ENCODE data around the gene SPTSSA.

The SPTSSA gene

GRCh38 chr14:34425095-34425851, 36.8 kb downstream of the SPTSSA start:
- DNase-seq (ENCODE audit: low read depth), result no peak

GRCh38 chr14:34424488-34424887, 37.6 kb downstream of the SPTSSA start:
- no peaks in the 10 kb centered on the region for H3K4me1 ChIP-seq (ENCODE audit: control insufficient read depth, insufficient read depth, low read length)
- no peak overlapping the region for H3K4me3 ChIP-seq (ENCODE audit: low read length)
- H3K36me3 ChIP-seq (ENCODE audit: control insufficient read depth, insufficient read depth, low read length, severe bottlenecking), result no peaks in the 10 kb centered on the region
- H3K9me3 ChIP-seq (ENCODE audit: control insufficient read depth, low read length), result peaks cover 18% of the 10 kb centered on the region
- no peak overlapping the region for H3K9ac ChIP-seq (ENCODE audit: low read length)
- no peak for DNase-seq (ENCODE audit: low read depth)
- H3K27me3 ChIP-seq (replicated peaks; ENCODE audit: control insufficient read depth, insufficient read depth, low read length), result no peaks in the 10 kb centered on the region

More at GRCh38 chr14:34425095-34425851, 36.8 kb downstream of the SPTSSA start:
- Histone ChIP-seq H3K4me1 (ENCODE audit: control insufficient read depth, insufficient read depth, low read length) (no peaks in the 10 kb centered on the region), H3K36me3 (ENCODE audit: control insufficient read depth, insufficient read depth, low read length, severe bottlenecking) (no peaks in the 10 kb centered on the region), H3K27me3 (replicated peaks; ENCODE audit: control insufficient read depth, insufficient read depth, low read length) (no peaks in the 10 kb centered on the region), H3K4me3 (ENCODE audit: low read length) (no peak overlapping the region), H3K9me3 (ENCODE audit: control insufficient read depth, low read length) (peaks cover 13% of the 10 kb centered on the region), H3K9ac (ENCODE audit: low read length) (no peak overlapping the region)

- H3K36me3 ChIP-seq (ENCODE audit: control insufficient read depth, insufficient read depth, low read length, severe bottlenecking), result no peaks in the 10 kb centered on the region
- no peaks in the 10 kb centered on the region for H3K27me3 ChIP-seq (replicated peaks; ENCODE audit: control insufficient read depth, insufficient read depth, low read length)
- H3K9ac ChIP-seq (ENCODE audit: low read length), result no peak overlapping the region
- H3K9me3 ChIP-seq (ENCODE audit: control insufficient read depth, low read length), result peaks cover 18% of the 10 kb centered on the region
- DNase-seq (ENCODE audit: low read depth), result no peak
- no peaks in the 10 kb centered on the region for H3K4me1 ChIP-seq (ENCODE audit: control insufficient read depth, insufficient read depth, low read length)
- no peak overlapping the region for H3K4me3 ChIP-seq (ENCODE audit: low read length)
These were observed 38.6 kb downstream of the SPTSSA start for GRCh38 chr14:34423445-34423844.

GRCh38 chr14:34420547-34421150, 41.4 kb downstream of the SPTSSA start:
- DNase-seq (ENCODE audit: low read depth), result no peak
- Histone ChIP-seq H3K4me3 (ENCODE audit: low read length) (no peak overlapping the region), H3K27me3 (replicated peaks; ENCODE audit: control insufficient read depth, insufficient read depth, low read length) (no peaks in the 10 kb centered on the region)

GRCh38 chr14:34409721-34410120, 52.3 kb downstream of the SPTSSA start:
- no peak for DNase-seq (ENCODE audit: low read depth)
- Histone ChIP-seq H3K27me3 (replicated peaks; ENCODE audit: control insufficient read depth, insufficient read depth, low read length) (no peaks in the 10 kb centered on the region), H3K4me1 (ENCODE audit: control insufficient read depth, insufficient read depth, low read length) (no peaks in the 10 kb centered on the region), H3K4me3 (ENCODE audit: low read length) (no peak overlapping the region), H3K9me3 (ENCODE audit: control insufficient read depth, low read length) (peaks cover 31% of the 10 kb centered on the region), H3K36me3 (ENCODE audit: control insufficient read depth, insufficient read depth, low read length, severe bottlenecking) (no peaks in the 10 kb centered on the region), H3K9ac (ENCODE audit: low read length) (no peak overlapping the region)

More at GRCh38 chr14:34420547-34421150, 41.4 kb downstream of the SPTSSA start:
- no peaks in the 10 kb centered on the region for H3K4me1 ChIP-seq (ENCODE audit: control insufficient read depth, insufficient read depth, low read length)
- no peaks in the 10 kb centered on the region for H3K36me3 ChIP-seq (ENCODE audit: control insufficient read depth, insufficient read depth, low read length, severe bottlenecking)
- peaks cover 18% of the 10 kb centered on the region for H3K9me3 ChIP-seq (ENCODE audit: control insufficient read depth, low read length)
- H3K9ac ChIP-seq (ENCODE audit: low read length), result no peak overlapping the region

- Histone ChIP-seq H3K9me3 (ENCODE audit: control insufficient read depth, low read length) (peaks cover 31% of the 10 kb centered on the region), H3K9ac (ENCODE audit: low read length) (no peak overlapping the region), H3K36me3 (ENCODE audit: control insufficient read depth, insufficient read depth, low read length, severe bottlenecking) (no peaks in the 10 kb centered on the region), H3K4me1 (ENCODE audit: control insufficient read depth, insufficient read depth, low read length) (peaks cover 9% of the 10 kb centered on the region), H3K27me3 (replicated peaks; ENCODE audit: control insufficient read depth, insufficient read depth, low read length) (no peaks in the 10 kb centered on the region), H3K4me3 (ENCODE audit: low read length) (no peak overlapping the region)
- DNase-seq (ENCODE audit: low read depth), result no peak
These were observed 54.1 kb downstream of the SPTSSA start for GRCh38 chr14:34407951-34408350.

- H3K27me3 ChIP-seq (replicated peaks; ENCODE audit: control insufficient read depth, insufficient read depth, low read length), result no peaks in the 10 kb centered on the region
- no peaks in the 10 kb centered on the region for H3K36me3 ChIP-seq (ENCODE audit: control insufficient read depth, insufficient read depth, low read length, severe bottlenecking)
- H3K4me1 ChIP-seq (ENCODE audit: control insufficient read depth, insufficient read depth, low read length), result peaks cover 9% of the 10 kb centered on the region
- peaks cover 16% of the 10 kb centered on the region for H3K9me3 ChIP-seq (ENCODE audit: control insufficient read depth, low read length)
- H3K4me3 ChIP-seq (ENCODE audit: low read length), result no peak overlapping the region
- no peak overlapping the region for H3K9ac ChIP-seq (ENCODE audit: low read length)
- no peak for DNase-seq (ENCODE audit: low read depth)
These were observed 57.6 kb downstream of the SPTSSA start for GRCh38 chr14:34404416-34404815.

GRCh38 chr14:34403646-34404045, 58.4 kb downstream of the SPTSSA start:
- H3K9me3 ChIP-seq (ENCODE audit: control insufficient read depth, low read length), result peaks cover 10% of the 10 kb centered on the region
- H3K4me1 ChIP-seq (ENCODE audit: control insufficient read depth, insufficient read depth, low read length), result peaks cover 9% of the 10 kb centered on the region
- H3K27me3 ChIP-seq (replicated peaks; ENCODE audit: control insufficient read depth, insufficient read depth, low read length), result no peaks in the 10 kb centered on the region
- no peak overlapping the region for H3K9ac ChIP-seq (ENCODE audit: low read length)
- no peak overlapping the region for H3K4me3 ChIP-seq (ENCODE audit: low read length)
- DNase-seq (ENCODE audit: low read depth), result no peak
- no peaks in the 10 kb centered on the region for H3K36me3 ChIP-seq (ENCODE audit: control insufficient read depth, insufficient read depth, low read length, severe bottlenecking)

GRCh38 chr14:34398024-34398423, 64.0 kb downstream of the SPTSSA start:
- no peak for DNase-seq (ENCODE audit: low read depth)
- no peaks in the 10 kb centered on the region for H3K36me3 ChIP-seq (ENCODE audit: control insufficient read depth, insufficient read depth, low read length, severe bottlenecking)
- no peaks in the 10 kb centered on the region for H3K27me3 ChIP-seq (replicated peaks; ENCODE audit: control insufficient read depth, insufficient read depth, low read length)
- no peaks in the 10 kb centered on the region for H3K9me3 ChIP-seq (ENCODE audit: control insufficient read depth, low read length)
- H3K4me3 ChIP-seq (ENCODE audit: low read length), result no peak overlapping the region
- H3K4me1 ChIP-seq (ENCODE audit: control insufficient read depth, insufficient read depth, low read length), result no peaks in the 10 kb centered on the region
- H3K9ac ChIP-seq (ENCODE audit: low read length), result no peak overlapping the region

- no peaks in the 10 kb centered on the region for H3K4me1 ChIP-seq (ENCODE audit: control insufficient read depth, insufficient read depth, low read length)
- no peak overlapping the region for H3K9ac ChIP-seq (ENCODE audit: low read length)
- no peak overlapping the region for H3K4me3 ChIP-seq (ENCODE audit: low read length)
- no peaks in the 10 kb centered on the region for H3K36me3 ChIP-seq (ENCODE audit: control insufficient read depth, insufficient read depth, low read length, severe bottlenecking)
- peaks cover 7% of the 10 kb centered on the region for H3K27me3 ChIP-seq (replicated peaks; ENCODE audit: control insufficient read depth, insufficient read depth, low read length)
- no peak for DNase-seq (ENCODE audit: low read depth)
- H3K9me3 ChIP-seq (ENCODE audit: control insufficient read depth, low read length), result peaks cover 7% of the 10 kb centered on the region
These were observed 74.0 kb downstream of the SPTSSA start for GRCh38 chr14:34387974-34388516.

- Histone ChIP-seq H3K36me3 (ENCODE audit: control insufficient read depth, insufficient read depth, low read length, severe bottlenecking) (no peaks in the 10 kb centered on the region), H3K4me3 (ENCODE audit: low read length) (no peak overlapping the region), H3K9me3 (ENCODE audit: control insufficient read depth, low read length) (peaks cover 7% of the 10 kb centered on the region), H3K9ac (ENCODE audit: low read length) (no peak overlapping the region), H3K4me1 (ENCODE audit: control insufficient read depth, insufficient read depth, low read length) (no peaks in the 10 kb centered on the region), H3K27me3 (replicated peaks; ENCODE audit: control insufficient read depth, insufficient read depth, low read length) (peaks cover 7% of the 10 kb centered on the region)
- DNase-seq (ENCODE audit: low read depth), result no peak
These were observed 75.1 kb downstream of the SPTSSA start for GRCh38 chr14:34386865-34387485.

All from adipocyte (in vitro differentiated cells).